NOMO-1 treated with DMSO at 0.1 percent for 48 hours (cell line): ENCODE results near the gene E2F4.

ENCODE experiments used
- DNase-seq: peaks from one replicate; lab custom pipeline; 2025; ENCODE audit not compliant: unreplicated experiment; lab: John Stamatoyannopoulos, UW

The E2F4 gene

GRCh38 chr16:67230809-67231660 lies 39.1 kb downstream of the E2F4 start:
- DNase-seq: no peak

- DNase-seq: no peak
These were observed 41.6 kb downstream of the E2F4 start for GRCh38 chr16:67233596-67233995.

- DNase-seq: no peak
These were observed 42.2 kb downstream of the E2F4 start for GRCh38 chr16:67234180-67234597.

- no peak for DNase-seq
These were observed 44.0 kb downstream of the E2F4 start for GRCh38 chr16:67235816-67236562.

- peak; percentile 34 for DNase-seq
These were observed 44.8 kb downstream of the E2F4 start for GRCh38 chr16:67236563-67237395.

- no peak for DNase-seq
These were observed 45.7 kb downstream of the E2F4 start for GRCh38 chr16:67237396-67238277.

GRCh38 chr16:67238278-67238575 lies 46.3 kb downstream of the E2F4 start:
- no peak for DNase-seq

- no peak for DNase-seq
These were observed 47.0 kb downstream of the E2F4 start for GRCh38 chr16:67238806-67239470.

- DNase-seq: no peak
These were observed 48.6 kb downstream of the E2F4 start for GRCh38 chr16:67240506-67240905.

- DNase-seq: no peak
These were observed 49.3 kb downstream of the E2F4 start for GRCh38 chr16:67241008-67241900.

- no peak for DNase-seq
These were observed 50.3 kb downstream of the E2F4 start for GRCh38 chr16:67242138-67242730.

- no peak for DNase-seq
These were observed 51.5 kb downstream of the E2F4 start for GRCh38 chr16:67243481-67243880.

GRCh38 chr16:67244387-67245185 lies 52.6 kb downstream of the E2F4 start:
- peak; percentile 97 for DNase-seq

- DNase-seq: no peak
These were observed 53.2 kb downstream of the E2F4 start for GRCh38 chr16:67245186-67245585.

GRCh38 chr16:67245674-67246080 lies 53.7 kb downstream of the E2F4 start:
- no peak for DNase-seq

- DNase-seq: peak; percentile 52
These were observed 54.3 kb downstream of the E2F4 start for GRCh38 chr16:67246081-67246755.

GRCh38 chr16:67246756-67247191 lies 54.8 kb downstream of the E2F4 start:
- no peak for DNase-seq
